Glomerular endothelial cell (primary cell): Measurements from ENCODE around the gene CSGALNACT2. TPM values are rescaled to one million over a fixed set of nuclear protein-coding genes. Genes with fewer than 3 reads are reported as not detected.
"Not testable (repeated sequence)": the region's sequence is repeated elsewhere in the genome, so short reads cannot be mapped to it uniquely, and the experiment has no call there.

Source experiments
- DNase-seq: peaks from one replicate; pipeline ENCODE4 v3.0.0-alpha.2; 2011; ENCODE audit warnings: low read depth, low spot score; ENCODE audit errors: extremely low read depth
- total RNA-seq: library from RNA; depleted of rRNA; stranded (reverse); fragments of >200 nt; gene quantifications from 2 replicates; pipeline ENCODE4 v1.2.3, GENCODE V29; 2015

The CSGALNACT2 gene, protein sequence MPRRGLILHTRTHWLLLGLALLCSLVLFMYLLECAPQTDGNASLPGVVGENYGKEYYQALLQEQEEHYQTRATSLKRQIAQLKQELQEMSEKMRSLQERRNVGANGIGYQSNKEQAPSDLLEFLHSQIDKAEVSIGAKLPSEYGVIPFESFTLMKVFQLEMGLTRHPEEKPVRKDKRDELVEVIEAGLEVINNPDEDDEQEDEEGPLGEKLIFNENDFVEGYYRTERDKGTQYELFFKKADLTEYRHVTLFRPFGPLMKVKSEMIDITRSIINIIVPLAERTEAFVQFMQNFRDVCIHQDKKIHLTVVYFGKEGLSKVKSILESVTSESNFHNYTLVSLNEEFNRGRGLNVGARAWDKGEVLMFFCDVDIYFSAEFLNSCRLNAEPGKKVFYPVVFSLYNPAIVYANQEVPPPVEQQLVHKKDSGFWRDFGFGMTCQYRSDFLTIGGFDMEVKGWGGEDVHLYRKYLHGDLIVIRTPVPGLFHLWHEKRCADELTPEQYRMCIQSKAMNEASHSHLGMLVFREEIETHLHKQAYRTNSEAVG
- total RNA-seq = 19.4 and 28.6 TPM in 2 replicates

DNA sequence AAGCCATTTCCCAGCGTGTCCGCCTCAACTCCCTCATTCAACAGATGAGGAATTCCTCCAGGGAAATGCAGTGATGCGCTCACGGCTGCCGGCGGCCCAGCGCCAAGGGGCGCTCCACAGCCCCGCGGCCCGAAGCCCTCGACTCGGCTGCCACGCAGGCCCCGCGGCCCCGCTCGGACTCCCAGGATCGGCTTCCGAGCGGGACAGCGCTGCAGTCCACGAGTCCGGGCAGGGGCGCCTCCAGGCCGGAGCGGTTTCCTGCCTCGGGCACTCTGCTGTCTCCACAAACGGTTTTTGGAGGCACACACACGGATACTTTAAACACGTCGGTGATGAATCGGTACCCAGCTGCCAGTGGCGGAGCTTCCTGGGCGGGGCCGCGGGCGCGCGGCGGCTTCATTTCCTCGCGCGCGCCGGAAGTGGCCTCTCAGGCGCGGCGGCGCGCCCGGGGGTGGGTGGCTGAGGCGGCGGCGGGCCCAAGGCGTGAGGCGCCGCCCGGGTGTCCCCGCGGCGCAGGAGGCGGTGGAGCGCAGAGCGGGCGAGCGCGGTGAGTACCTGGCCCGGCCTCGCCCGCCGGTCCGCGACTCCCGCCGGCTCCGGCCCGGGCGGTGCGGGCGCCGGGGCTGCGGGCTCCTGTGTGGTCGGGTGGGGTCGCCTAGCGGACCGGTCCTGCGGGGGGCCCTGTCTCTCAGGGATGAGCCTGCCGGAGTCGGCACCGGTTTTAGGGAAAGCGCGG lies at the start of gene CSGALNACT2:
CSGALNACT2 (plus strand) TSS at position 425 of the 736 bp plus-strand sequence. CDS start 16,705 bp downstream, outside the sequence.
- no peak for DNase-seq

DNA sequence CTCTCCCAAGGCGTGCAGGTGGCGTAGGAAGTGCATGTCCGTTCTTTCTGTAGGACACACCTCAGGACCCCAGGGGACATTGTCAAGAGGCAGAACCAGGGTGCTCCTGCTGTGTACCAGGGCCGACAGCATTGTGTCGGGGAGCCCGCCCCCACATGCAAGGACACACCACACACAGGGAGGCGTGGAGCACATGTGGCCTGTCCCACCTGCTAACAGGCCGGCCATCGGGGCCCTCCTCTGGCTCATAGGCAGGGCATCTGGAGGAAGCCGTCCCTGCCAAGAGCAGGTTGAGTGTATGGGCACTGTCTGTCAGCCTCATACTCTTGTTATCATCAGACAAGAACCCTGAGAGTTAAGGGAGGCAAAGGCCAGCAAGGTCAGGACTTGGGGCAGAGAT lies 48.7 kb upstream of the CSGALNACT2 start:
- DNase-seq = no peak

DNA sequence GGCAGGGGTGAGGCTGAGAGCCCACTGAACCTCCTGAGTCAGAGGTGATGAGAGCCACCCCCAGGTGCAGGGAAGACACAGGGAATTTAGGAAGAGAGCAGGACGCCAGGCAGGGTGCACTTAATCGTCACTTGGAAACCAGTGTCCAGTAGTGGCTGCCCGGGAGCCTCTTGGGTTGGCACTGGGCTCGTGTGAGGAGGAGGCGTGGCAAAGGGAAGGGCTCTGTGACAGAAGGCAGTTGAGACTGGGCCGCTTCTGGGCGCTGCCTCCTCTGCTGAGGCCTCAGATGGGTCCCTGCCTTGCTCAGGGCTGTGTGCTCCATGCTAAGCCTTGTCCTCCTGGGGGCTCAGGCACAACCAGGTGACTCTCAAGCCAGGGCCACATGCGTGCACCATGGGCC lies 48.1 kb upstream of the CSGALNACT2 start:
- DNase-seq = no peak

DNA sequence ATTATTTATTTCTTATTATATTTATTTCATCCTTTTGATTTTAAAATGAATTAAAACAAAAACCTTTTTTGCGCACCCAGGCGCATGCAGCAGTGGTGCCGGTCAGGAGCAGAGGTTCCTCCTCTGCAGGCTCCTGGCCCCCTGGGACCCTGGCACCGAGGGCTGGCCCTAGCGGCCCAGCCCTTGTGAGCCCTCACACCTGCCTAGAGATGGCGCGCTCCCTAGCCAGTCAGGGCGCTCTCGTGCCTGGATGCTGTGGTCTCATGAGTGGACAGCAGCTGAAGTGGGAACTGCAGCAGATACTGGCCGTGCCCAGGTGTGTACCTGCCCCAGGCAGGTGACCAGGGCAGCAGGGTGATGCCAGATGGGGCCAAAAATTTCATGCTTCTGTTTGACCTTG lies 47.6 kb upstream of the CSGALNACT2 start:
- DNase-seq = no peak

DNA sequence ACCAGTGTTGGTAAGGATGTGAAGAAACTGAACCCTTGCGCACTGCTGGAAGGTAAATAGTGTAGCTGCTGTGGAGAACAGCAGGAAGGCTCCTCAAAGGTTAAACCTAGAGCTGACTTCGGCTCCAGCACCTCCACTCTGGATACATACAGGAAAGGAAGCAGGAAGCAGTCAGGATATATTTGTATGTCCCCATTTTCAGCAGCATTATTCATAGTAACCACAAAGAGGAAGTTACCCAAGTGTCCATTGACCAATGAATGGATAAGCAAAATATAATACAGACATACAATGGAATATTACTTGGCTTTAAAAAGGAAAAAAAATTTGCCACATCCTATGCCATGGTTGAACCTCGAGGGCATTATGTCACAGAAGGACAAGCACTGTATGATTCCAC lies 46.4 kb upstream of the CSGALNACT2 start:
- no peak for DNase-seq

DNA sequence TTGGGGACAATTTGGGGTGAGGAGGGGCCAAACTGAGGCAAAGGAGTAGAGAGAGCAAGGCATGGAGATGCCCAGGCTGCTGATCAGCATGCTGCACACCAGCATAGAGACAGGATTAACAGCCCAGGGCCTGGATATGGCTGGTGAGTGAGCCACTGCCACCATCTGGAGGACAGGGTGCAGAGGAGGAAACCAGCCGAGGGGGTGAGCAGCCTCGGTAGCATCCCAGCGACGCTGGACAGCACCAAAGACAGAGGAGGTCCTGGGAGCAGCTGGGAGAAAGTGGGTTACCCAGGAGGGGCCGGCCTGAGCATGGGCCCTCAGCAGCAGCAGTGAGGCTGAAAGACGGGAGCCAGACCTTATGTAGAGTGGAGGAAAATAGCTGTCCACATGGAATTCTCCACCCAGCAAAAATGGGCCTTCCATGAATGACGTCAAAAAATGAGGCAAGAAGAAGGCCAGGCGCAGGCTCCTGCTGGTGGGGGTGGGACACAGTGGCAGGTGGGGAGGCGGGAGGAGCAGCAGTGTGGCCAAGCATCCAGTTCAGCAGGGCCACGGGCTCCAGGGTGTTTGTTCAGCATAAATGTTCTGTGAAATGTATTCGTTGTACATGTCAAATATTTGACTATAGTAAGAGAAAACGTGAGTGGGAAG lies 44.7 kb upstream of the CSGALNACT2 start:
- no peak for DNase-seq

DNA sequence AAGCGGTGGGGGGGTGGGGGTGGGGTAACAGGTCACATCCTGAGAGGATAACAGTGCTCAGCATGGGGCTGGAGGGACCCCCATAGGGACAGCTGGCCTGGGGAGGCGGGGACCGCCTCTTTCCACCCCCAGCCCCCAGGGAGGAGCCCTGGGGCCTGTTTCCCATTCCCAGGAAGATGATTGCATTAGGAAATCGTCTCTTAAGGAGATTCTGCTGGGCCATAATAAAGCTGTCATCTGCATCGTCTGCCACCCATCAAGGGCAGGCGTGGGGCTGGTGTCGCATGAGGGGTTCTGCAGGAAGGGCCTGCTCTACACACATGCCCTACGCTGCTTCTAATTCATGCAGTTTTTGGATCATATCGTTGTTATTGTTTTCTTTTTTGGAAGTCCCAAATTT lies 44.2 kb upstream of the CSGALNACT2 start:
- no peak for DNase-seq

DNA sequence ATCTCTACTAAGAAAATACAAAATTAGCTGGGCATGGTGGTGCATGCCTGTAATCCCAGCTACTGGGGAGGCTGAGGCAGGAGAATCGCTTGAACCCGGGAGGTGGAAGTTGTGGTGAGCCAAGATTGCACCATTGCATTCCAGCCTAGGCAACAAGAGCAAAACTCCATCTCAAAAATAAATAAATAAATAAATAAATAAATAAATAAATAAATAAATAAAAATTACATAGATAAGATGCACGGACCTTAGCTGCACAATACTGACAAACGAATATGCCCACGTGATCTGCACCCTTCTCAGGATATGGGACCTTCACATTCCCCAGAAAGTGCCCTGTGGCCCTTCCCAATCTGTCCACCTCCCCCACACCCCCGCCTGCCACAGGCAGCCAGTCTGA lies 38.9 kb upstream of the CSGALNACT2 start:
- not testable (repeated sequence) for DNase-seq

DNA sequence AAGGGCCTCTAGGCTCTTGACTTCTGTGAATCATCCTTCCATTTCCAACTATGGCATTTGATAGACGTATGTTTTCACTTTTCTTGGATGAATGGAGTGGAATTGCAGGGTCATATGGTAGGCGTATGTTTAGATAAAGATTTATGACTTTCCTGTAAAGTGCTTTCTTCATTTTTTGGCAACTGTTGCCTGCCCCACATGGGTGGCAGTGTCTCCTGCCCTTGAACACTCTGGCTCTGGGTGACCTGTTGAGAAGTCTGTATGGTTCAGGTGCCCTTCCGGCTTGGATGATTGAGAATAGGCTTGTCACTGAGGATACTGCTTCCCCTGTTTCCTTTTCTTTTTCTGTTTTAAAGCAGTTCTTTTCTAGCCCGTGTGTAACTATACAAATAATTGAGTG lies 38.3 kb upstream of the CSGALNACT2 start:
- DNase-seq = no peak

DNA sequence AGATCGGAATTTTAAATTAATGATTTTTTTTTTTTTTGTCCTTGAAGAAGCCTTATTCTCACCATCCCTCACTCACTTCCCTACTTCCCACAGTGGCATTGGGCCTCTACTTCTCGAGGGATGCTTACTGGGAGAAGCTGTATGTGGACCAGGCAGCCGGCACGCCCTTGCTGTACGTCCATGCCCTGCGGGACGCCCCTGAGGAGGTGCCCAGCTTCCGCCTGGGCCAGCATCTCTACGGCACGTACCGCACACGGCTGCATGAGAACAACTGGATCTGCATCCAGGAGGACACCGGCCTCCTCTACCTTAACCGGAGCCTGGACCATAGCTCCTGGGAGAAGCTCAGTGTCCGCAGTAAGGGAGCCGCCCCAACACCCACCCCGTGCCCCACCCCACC lies 37.9 kb upstream of the CSGALNACT2 start:
- no peak for DNase-seq

DNA sequence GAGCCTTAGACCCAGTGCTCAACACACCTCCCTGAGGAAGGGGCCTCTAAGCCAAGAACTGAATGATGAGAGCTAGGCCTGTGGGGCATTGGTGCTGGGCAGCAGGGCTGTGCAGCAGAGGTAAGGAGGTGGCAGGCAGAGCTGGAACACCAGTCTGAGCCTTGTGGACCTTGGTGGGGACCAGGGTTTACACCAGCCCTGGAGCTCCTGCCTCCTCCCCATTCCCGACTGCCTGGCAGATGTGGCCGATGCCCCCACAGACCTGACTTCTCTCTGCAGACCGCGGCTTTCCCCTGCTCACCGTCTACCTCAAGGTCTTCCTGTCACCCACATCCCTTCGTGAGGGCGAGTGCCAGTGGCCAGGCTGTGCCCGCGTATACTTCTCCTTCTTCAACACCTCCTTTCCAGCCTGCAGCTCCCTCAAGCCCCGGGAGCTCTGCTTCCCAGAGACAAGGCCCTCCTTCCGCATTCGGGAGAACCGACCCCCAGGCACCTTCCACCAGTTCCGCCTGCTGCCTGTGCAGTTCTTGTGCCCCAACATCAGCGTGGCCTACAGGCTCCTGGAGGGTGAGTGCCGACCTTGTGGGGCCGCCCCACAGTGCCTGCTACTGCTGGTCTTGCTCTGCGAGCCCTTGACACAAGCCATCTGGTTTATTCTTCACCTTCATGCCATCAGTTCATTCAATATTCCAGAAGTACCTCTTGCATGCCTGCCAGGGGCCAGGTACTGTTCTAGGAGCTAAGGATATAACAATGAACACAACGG lies 36.0 kb upstream of the CSGALNACT2 start:
- DNase-seq = no peak

DNA sequence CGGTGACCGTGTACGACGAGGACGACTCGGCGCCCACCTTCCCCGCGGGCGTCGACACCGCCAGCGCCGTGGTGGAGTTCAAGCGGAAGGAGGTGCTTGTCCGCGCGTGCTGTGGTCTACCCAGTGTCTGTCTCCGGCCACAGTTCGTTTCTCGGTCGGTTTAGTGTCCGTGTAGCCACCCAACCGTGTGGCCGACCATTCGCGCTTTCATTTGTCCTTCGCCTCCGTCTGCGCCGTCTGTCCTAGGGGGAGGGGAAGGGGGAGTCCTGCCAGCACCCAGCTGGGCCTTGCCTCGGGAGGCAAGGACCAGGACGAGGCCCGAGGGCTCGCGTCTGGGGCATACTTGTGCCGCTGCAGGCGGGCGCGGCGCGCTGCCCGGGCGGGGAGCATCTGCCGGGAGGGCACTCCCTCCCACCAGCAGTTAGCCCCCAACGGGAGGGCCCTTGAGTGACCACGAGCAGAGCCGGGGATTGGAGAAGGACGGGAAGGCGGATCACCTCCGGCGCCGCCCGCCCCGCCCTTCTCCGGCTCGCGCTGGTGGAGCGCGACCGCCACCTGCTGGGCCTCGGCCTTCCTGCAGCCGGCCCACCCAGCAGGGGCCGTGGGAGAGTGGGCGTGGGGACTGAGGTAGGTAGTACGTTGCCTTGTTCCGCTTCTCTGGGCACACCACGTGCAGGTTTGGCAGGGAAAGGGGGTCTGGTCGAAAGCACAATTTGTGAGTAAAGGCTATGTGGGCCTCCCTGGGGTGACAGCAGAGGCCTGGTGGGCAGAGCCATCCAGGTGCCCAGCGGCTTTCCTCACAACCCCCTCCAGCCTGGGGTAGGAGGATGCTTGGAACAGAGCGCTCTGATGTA lies 32.9 kb upstream of the CSGALNACT2 start:
- no peak for DNase-seq

DNA sequence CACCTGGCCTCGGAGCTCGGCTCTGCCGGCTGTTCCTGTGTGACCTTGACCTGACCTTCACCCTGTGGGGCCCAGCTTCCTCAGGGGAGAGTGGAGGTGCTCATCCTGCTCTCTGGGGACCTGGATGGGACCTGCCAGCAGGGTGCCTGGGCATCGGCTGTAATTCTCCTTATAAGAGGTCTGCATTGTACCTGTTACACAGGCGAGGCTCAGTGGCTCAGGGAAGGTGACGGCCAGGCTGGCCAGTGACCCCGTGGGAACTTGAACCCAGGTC lies 32.4 kb upstream of the CSGALNACT2 start:
- DNase-seq = no peak

DNA sequence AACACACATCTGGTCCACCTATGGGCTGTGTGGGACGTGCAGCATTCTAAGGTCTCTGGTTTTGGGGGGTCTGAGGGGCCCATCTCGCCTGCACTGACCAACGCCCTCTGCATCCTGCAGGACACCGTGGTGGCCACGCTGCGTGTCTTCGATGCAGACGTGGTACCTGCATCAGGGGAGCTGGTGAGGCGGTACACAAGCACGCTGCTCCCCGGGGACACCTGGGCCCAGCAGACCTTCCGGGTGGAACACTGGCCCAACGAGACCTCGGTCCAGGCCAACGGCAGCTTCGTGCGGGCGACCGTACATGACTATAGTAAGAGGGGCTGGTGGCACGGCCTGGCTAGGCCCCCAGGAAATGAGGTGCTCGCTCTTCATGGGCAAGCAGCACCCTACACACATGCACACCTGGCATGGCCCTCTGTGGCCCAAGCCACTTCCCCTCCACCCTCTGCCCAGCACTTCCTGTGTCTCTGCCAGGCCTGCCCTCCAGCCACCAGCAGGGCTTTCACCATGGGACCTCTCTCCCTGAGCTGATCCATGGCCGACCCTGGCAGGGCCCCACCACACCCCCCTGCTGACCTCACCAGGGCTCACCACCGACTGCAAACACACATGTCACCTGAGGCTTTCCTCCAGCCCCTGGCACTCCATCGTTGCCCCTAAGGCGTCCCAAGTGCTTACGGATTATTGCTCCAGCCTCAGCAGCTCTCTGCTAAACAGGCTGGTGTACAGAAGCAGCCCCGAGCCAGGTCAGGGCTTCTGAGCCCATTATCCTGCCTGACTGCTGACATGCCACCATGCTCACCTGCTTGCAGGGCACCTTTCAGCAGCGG lies 31.8 kb upstream of the CSGALNACT2 start:
- no peak for DNase-seq

DNA sequence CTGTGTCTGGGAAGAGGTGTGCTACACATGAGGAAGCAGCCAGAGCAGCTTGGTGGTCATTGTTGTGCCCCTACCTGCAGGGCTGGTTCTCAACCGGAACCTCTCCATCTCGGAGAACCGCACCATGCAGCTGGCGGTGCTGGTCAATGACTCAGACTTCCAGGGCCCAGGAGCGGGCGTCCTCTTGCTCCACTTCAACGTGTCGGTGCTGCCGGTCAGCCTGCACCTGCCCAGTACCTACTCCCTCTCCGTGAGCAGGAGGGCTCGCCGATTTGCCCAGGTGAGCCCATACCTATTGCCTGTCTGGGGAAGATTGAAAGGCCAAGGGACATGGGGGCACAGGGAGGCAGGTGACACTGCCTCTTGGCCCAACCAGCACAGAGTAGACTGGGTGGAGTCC lies 29.3 kb upstream of the CSGALNACT2 start:
- no peak for DNase-seq

DNA sequence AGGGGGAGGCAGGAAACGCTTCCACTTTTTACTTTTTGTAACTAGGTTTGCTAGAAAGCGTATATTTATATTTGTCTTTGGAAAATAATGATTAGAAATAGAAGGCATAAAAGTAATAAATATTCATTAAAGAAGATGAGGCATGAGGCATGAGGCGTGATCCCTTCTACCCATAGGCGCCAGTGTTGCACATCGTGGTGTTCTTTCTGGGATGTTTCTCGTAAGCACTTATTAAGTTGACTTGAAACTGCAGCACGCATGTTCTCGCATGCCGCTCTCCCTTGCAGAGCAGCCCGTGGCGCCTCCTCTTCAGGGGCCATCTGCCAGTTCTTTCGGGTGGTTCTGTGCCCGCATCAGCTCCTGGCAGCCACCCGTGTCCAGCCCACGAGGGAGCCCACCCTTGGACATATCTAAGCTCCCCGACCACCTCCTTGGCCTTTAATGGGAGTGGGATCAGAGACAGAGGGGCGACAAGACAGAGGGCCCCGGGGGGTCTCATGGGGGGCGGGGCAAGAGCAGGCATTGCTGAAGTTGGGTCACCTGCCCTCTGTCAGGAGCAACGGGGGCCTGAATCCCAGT lies 28.5 kb upstream of the CSGALNACT2 start:
- no peak for DNase-seq

DNA sequence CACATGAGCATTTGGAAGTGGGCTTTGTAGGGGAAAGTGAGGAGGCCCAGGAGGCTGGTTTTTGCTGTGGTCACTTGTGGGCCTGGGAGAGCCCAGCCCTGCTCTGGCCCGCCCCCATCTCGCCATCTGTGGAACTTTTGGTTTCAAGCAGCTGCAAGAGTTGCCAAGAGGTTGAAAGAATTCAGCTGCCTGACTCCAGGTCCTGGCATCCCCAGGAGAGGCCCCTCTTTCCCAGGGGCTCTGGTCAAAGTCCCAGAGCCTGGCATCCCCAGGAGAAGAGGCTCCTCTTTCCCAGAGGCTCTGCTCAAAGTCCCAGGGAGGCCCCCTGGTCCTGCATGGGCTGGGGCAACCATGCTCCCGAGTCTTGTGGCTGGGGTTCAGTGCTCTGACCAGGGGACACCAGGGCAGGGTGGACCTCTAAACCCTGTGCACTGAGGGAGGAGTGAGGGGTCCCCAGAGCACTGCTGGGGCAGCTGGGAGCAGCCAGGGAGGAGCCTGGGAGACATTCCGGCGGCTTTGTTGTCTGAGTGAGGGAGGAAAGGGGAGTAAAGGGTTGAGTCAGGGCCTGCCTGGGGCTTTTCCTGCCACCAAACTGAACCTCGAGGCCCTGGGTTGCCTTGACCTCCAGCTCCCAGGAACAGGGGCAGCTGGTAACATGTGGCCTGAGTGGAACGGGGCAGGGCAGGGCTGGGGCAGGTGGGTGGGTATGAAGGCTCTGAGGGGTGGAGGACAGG lies 27.7 kb upstream of the CSGALNACT2 start:
- no peak for DNase-seq

DNA sequence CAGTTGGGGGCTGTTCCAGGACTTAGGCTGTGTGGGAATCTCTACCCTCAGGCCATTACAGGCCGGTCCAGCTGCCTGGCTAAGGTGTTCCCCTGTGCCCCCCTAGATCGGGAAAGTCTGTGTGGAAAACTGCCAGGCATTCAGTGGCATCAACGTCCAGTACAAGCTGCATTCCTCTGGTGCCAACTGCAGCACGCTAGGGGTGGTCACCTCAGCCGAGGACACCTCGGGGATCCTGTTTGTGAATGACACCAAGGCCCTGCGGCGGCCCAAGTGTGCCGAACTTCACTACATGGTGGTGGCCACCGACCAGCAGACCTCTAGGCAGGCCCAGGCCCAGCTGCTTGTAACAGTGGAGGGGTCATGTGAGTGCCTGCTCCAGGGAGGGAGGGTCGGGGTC lies 27.1 kb upstream of the CSGALNACT2 start:
- no peak for DNase-seq
